HCT116 (cell line): ENCODE measurements around the gene ROBO1. TPM values are rescaled to one million over a fixed set of nuclear protein-coding genes. Genes with fewer than 3 reads are reported as not detected.

ENCODE experiments used
- ATAC-seq: fragments of 200-7000 bp; cut with Tn5 transposase; 2 replicates; pipeline ENCODE4 v1.9.1; 2020; ENCODE audit warnings: mild to moderate bottlenecking, moderate library complexity
- BruUV-seq: library from RNA; stranded (reverse); fragments of 400-500 nt; replicated peaks from 2 replicates; lab custom pipeline; 2021; lab: Mats Ljungman, UMichigan
- CTCF ChIA-PET: fragments of 300-600 bp; sonication (Branson Sonifier 250); formaldehyde crosslinking; loops from one replicate; lab custom pipeline; 2021; ENCODE audit warnings: antibody characterized with exemption; lab: Charles Lee
- POLR2A ChIA-PET: fragments of 300-600, 350-600 bp; sonication (Branson Sonifier 250); formaldehyde crosslinking; loops from one replicate; lab custom pipeline; 2021; ENCODE audit warnings: antibody characterized with exemption; lab: Charles Lee
- RAD21 ChIA-PET, 2 experiments: fragments of 300-600 bp; sonication (Branson Sonifier 250); formaldehyde crosslinking; loops; one replicate each; lab custom pipeline; 2023; ENCODE audit warnings: low total read pairs in 2 of 2; ENCODE audit not compliant: uncharacterized antibody in 2 of 2, unreplicated experiment in 2 of 2, low non-redundant PET in 1 of 2; lab: Charles Lee
- DNase-seq: peaks from one replicate; pipeline ENCODE4 v3.0.0-alpha.2; 2010; ENCODE audit warnings: low read depth, low spot score
- H2AFZ ChIP-seq: fragments of 200-600 bp; shearing (Covaris generic), sonication (generic); 2 replicates; pipeline ENCODE4 v1.6.1; 2017; ENCODE audit warnings: low read depth, mixed run types, mixed read lengths, antibody characterized with exemption, low read length; ENCODE audit not compliant: poor library complexity, severe bottlenecking
- H3K27ac ChIP-seq: 2 replicates; pipeline ENCODE4 v1.5.1; 2012; ENCODE audit warnings: low read depth, low read length
- H3K27me3 ChIP-seq: fragments of 200-600 bp; sonication (generic); 2 replicates; pipeline ENCODE4 v1.6.1; 2016; ENCODE audit warnings: mixed run types, low read length, mixed read lengths; ENCODE audit not compliant: insufficient read depth
- H3K36me3 ChIP-seq, 2 experiments: fragments of 200-500 bp in 1 of 2; fragments of 200-600 bp in 1 of 2; sonication (Bioruptor generic) in 1 of 2; sonication (generic) in 1 of 2; 2 replicates each; pipeline versions ENCODE4 v1.5.1 to v1.6.1; 2014 to 2016; ENCODE audit warnings: low read length in 2 of 2, inconsistent platforms in 1 of 2, mixed read lengths in 1 of 2, mixed run types in 1 of 2; ENCODE audit not compliant: insufficient read depth in 2 of 2, control insufficient read depth in 1 of 2
- H3K4me1 ChIP-seq, 2 experiments: fragments of 200-600 bp in 1 of 2; sonication (generic) in 1 of 2; 2 replicates each; pipeline versions ENCODE4 v1.5.1 to v1.6.1; 2012 to 2017; ENCODE audit warnings: low read length in 2 of 2, inconsistent platforms in 1 of 2, mild to moderate bottlenecking in 1 of 2, mixed read lengths in 1 of 2, mixed run types in 1 of 2, moderate library complexity in 1 of 2; ENCODE audit not compliant: insufficient read depth in 2 of 2, control insufficient read depth in 1 of 2
- H3K4me2 ChIP-seq: fragments of 200-600 bp; sonication (generic); 2 replicates; pipeline ENCODE4 v1.6.1; 2017; ENCODE audit warnings: mixed run types, low read length, mixed read lengths
- H3K4me3 ChIP-seq, 2 experiments: fragments of 200-600 bp in 1 of 2; sonication (generic) in 1 of 2; replicated peaks in 1 of 2; 2 replicates each; pipeline ENCODE4 v1.5.1; 2011 to 2016; ENCODE audit warnings: low read length in 2 of 2, control low read depth in 1 of 2, low read depth in 1 of 2, mild to moderate bottlenecking in 1 of 2, mixed read lengths in 1 of 2, mixed run types in 1 of 2
- H3K79me2 ChIP-seq: fragments of 200-600 bp; sonication (generic); 2 replicates; pipeline ENCODE4 v1.6.1; 2017; ENCODE audit warnings: mild to moderate bottlenecking, mixed run types, low read length, moderate library complexity, mixed read lengths; ENCODE audit not compliant: insufficient read depth
- H3K9ac ChIP-seq: fragments of 200-600 bp; sonication (generic); 2 replicates; pipeline ENCODE4 v1.6.1; 2016; ENCODE audit warnings: low read length, mixed read lengths
- H3K9me2 ChIP-seq: fragments of 200-600 bp; sonication (generic), shearing (Covaris generic); 2 replicates; pipeline ENCODE4 v1.6.1; 2017; ENCODE audit warnings: mixed run types, mild to moderate bottlenecking, moderate library complexity; ENCODE audit not compliant: insufficient read depth
- H3K9me3 ChIP-seq, 2 experiments: fragments of 200-500 bp in 1 of 2; fragments of 200-600 bp in 1 of 2; sonication (Bioruptor generic) in 1 of 2; sonication (generic) in 1 of 2; 2 replicates each; pipeline ENCODE4 v1.6.1; 2014 to 2017; ENCODE audit warnings: low read length in 2 of 2, mixed read lengths in 2 of 2, inconsistent platforms in 1 of 2, low read depth in 1 of 2, mild to moderate bottlenecking in 1 of 2, mixed run types in 1 of 2, moderate library complexity in 1 of 2; ENCODE audit not compliant: control insufficient read depth in 1 of 2, insufficient read depth in 1 of 2
- H4K20me1 ChIP-seq: fragments of 200-600 bp; sonication (generic), shearing (Covaris generic); 2 replicates; pipeline ENCODE4 v1.6.1; 2017; ENCODE audit warnings: mixed run types, mild to moderate bottlenecking, moderate library complexity; ENCODE audit not compliant: insufficient read depth
- CBX3 ChIP-seq: IDR thresholded peaks from 2 replicates; pipeline ENCODE4 v1.6.1; 2012; ENCODE audit warnings: low read depth
- EGR1 ChIP-seq: IDR thresholded peaks from 2 replicates; pipeline ENCODE4 v1.6.1; 2012; ENCODE audit warnings: low read depth
- ELF1 ChIP-seq: IDR thresholded peaks from 2 replicates; pipeline ENCODE4 v1.6.1; 2012; ENCODE audit warnings: low read depth, borderline replicate concordance
- EZH2 ChIP-seq: fragments of 200-600 bp; sonication (generic); IDR thresholded peaks from 2 replicates; pipeline ENCODE4 v1.6.1; 2017; ENCODE audit warnings: antibody characterized with exemption, mixed run types
- JUND ChIP-seq: IDR thresholded peaks from 2 replicates; pipeline ENCODE4 v1.6.1; 2012
- POLR2A ChIP-seq: IDR thresholded peaks from 2 replicates; pipeline ENCODE4 v1.7.0; 2011; ENCODE audit warnings: borderline replicate concordance; ENCODE audit not compliant: insufficient read depth, insufficient read length; ENCODE audit errors: extremely low read depth
- SIN3A ChIP-seq: IDR thresholded peaks from 2 replicates; pipeline ENCODE4 v1.6.1; 2012; ENCODE audit warnings: low read depth
- TCF7L2 ChIP-seq: IDR thresholded peaks from 2 replicates; pipeline ENCODE4 v1.7.0; 2011; ENCODE audit warnings: borderline replicate concordance, inconsistent platforms; ENCODE audit not compliant: insufficient read depth, insufficient read length; ENCODE audit errors: extremely low read depth
- ZFX ChIP-seq: fragments of 450-650 bp; IDR thresholded peaks from 2 replicates; pipeline ENCODE4 v1.6.1; 2017
- ZNF274 ChIP-seq: fragments of 200-500 bp; sonication (Bioruptor generic); IDR thresholded peaks from 2 replicates; pipeline ENCODE4 v1.6.1; 2014; ENCODE audit warnings: mild to moderate bottlenecking, low read depth, low read length, inconsistent platforms
- intact Hi-C: fragments of 100-400 bp; cut with micrococcal nuclease; formaldehyde crosslinking; loops from 2 replicates; pipeline ENCODE4 v1.10.0; 2022
- total RNA-seq: library from RNA; stranded (reverse); gene quantifications from one replicate; pipeline ENCODE4 v1.2.1, GENCODE V29; 2021; ENCODE audit not compliant: unreplicated experiment
- TF ChIP-seq, protein P1 (sequence below): IDR thresholded peaks from 2 replicates; pipeline ENCODE4 v1.6.1; 2012
- TF ChIP-seq, protein P2 (sequence below): IDR thresholded peaks from 2 replicates; pipeline ENCODE4 v1.6.1; 2012; ENCODE audit warnings: low read depth
- TF ChIP-seq, protein P3 (sequence below): IDR thresholded peaks from 2 replicates; pipeline ENCODE4 v1.6.1; 2011; ENCODE audit warnings: mild to moderate bottlenecking, low read length, moderate library complexity; ENCODE audit not compliant: insufficient replicate concordance; ENCODE audit errors: extremely low read depth
- TF ChIP-seq, protein P4 (sequence below): IDR thresholded peaks from 2 replicates; pipeline ENCODE4 v1.6.1; 2012

Gene ROBO1
- total RNA-seq, 1 experiment from 2014 or later: 0.27 TPM

DNA sequence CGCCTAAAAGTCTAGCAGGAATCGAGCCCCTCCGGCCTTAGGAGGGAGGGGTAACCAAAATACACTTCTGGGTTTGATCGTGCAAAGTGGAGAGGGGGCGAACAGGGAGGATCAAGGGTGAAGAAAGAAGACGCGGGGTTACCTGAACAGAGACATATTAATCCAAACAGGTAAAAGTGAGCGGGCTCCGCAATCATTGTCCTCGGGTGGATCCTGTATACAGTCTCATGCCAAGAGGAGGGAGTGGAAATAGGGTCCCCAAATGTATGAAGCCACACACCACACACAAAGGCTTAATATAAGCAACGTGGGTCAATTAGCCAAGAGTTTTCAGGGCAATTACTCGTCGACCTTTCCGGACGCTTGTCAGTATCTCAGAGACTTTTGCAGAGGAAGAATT, 749.5 kb downstream of the ROBO1 start:
- no peak overlapping the region for H3K9ac ChIP-seq
- intact Hi-C loops: no loop called here
- no peaks in the 10 kb centered on the region for H3K27me3 ChIP-seq
- no TSS peak for BruUV-seq
- H2AFZ ChIP-seq: no peak overlapping the region
- DNase-seq (no peak), ATAC-seq (no peak)
- no peaks in the 10 kb centered on the region for H3K79me2 ChIP-seq
- no peaks in the 10 kb centered on the region for H3K36me3 ChIP-seq
- H3K9me2 ChIP-seq: no peaks in the 10 kb centered on the region
- no peak overlapping the region for H3K4me3 ChIP-seq
- ChIA-PET POLR2A (no interaction called here), CTCF (no interaction called here), RAD21 (no interaction called here)
- no peak overlapping the region for H3K27ac ChIP-seq
- H3K4me2 ChIP-seq: no peak overlapping the region
- H4K20me1 ChIP-seq: no peaks in the 10 kb centered on the region
- H3K9me3 ChIP-seq: peaks cover 0 to 10% of the 10 kb centered on the region in 2 experiments; a peak in 2 of 4 replicates
- TF ChIP-seq, protein P1, sequence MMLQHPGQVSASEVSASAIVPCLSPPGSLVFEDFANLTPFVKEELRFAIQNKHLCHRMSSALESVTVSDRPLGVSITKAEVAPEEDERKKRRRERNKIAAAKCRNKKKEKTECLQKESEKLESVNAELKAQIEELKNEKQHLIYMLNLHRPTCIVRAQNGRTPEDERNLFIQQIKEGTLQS: no peak
- TF ChIP-seq JUND (no peak), TCF7L2 (no peak), ZNF274 (no peak), POLR2A (no peak), SIN3A (no peak), EZH2 (no peak), CBX3 (no peak), ELF1 (no peak), ZFX (no peak), EGR1 (no peak)
- TF ChIP-seq, protein P2, sequence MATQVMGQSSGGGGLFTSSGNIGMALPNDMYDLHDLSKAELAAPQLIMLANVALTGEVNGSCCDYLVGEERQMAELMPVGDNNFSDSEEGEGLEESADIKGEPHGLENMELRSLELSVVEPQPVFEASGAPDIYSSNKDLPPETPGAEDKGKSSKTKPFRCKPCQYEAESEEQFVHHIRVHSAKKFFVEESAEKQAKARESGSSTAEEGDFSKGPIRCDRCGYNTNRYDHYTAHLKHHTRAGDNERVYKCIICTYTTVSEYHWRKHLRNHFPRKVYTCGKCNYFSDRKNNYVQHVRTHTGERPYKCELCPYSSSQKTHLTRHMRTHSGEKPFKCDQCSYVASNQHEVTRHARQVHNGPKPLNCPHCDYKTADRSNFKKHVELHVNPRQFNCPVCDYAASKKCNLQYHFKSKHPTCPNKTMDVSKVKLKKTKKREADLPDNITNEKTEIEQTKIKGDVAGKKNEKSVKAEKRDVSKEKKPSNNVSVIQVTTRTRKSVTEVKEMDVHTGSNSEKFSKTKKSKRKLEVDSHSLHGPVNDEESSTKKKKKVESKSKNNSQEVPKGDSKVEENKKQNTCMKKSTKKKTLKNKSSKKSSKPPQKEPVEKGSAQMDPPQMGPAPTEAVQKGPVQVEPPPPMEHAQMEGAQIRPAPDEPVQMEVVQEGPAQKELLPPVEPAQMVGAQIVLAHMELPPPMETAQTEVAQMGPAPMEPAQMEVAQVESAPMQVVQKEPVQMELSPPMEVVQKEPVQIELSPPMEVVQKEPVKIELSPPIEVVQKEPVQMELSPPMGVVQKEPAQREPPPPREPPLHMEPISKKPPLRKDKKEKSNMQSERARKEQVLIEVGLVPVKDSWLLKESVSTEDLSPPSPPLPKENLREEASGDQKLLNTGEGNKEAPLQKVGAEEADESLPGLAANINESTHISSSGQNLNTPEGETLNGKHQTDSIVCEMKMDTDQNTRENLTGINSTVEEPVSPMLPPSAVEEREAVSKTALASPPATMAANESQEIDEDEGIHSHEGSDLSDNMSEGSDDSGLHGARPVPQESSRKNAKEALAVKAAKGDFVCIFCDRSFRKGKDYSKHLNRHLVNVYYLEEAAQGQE: no peak
- TF ChIP-seq, protein P3, sequence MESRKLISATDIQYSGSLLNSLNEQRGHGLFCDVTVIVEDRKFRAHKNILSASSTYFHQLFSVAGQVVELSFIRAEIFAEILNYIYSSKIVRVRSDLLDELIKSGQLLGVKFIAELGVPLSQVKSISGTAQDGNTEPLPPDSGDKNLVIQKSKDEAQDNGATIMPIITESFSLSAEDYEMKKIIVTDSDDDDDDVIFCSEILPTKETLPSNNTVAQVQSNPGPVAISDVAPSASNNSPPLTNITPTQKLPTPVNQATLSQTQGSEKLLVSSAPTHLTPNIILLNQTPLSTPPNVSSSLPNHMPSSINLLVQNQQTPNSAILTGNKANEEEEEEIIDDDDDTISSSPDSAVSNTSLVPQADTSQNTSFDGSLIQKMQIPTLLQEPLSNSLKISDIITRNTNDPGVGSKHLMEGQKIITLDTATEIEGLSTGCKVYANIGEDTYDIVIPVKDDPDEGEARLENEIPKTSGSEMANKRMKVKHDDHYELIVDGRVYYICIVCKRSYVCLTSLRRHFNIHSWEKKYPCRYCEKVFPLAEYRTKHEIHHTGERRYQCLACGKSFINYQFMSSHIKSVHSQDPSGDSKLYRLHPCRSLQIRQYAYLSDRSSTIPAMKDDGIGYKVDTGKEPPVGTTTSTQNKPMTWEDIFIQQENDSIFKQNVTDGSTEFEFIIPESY: no peak
- TF ChIP-seq, protein P4, sequence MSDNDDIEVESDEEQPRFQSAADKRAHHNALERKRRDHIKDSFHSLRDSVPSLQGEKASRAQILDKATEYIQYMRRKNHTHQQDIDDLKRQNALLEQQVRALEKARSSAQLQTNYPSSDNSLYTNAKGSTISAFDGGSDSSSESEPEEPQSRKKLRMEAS: no peak
- no peaks in the 10 kb centered on the region for H3K4me1 ChIP-seq
